Measurements from ENCODE around the gene KPNA6.

Gene KPNA6

GRCh38 chr1:32195531-32195930, 87.7 kb downstream of the KPNA6 start:
- H3K9me3 ChIP-seq (ENCODE audit: low read depth, low read length), result no peaks in the 10 kb centered on the region
- DNase-seq (ENCODE audit: low read depth, low spot score), result no peak
- no peak overlapping the region for H3K27ac ChIP-seq
- no peak for TF ChIP-seq EZH2 (IDR thresholded peaks at IDR 0.05)
- TF ChIP-seq FOXP2 (optimal IDR thresholded peaks at IDR 0.05; ENCODE audit: control extremely low read depth, extremely low read length, insufficient read depth), result no peak
- TF ChIP-seq POLR2AphosphoS5 (IDR thresholded peaks at IDR 0.05; ENCODE audit: borderline replicate concordance, low read depth, low read length), result no peak
- H3K9ac ChIP-seq (ENCODE audit: insufficient read length), result no peak overlapping the region
- peaks cover 30% of the 10 kb centered on the region; the same call in 1 of the 2 replicates for H3K36me3 ChIP-seq (ENCODE audit: insufficient read depth, low read length)
- H3K4me3 ChIP-seq, result no peak overlapping the region

GRCh38 chr1:32195972-32196823, 88.3 kb downstream of the KPNA6 start:
- Histone ChIP-seq H3K9me3 (ENCODE audit: low read depth, low read length) (no peaks in the 10 kb centered on the region), H3K36me3 (ENCODE audit: insufficient read depth, low read length) (peaks cover 26% of the 10 kb centered on the region; the same call in 1 of the 2 replicates), H3K27ac (0 out of 2 replicates have a peak overlapping the region, but pooled peaks have one; percentile 19), H3K9ac (ENCODE audit: insufficient read length) (no peak overlapping the region), H3K4me3 (no peak overlapping the region)
- TF ChIP-seq EZH2 (IDR thresholded peaks at IDR 0.05) (no peak), POLR2AphosphoS5 (IDR thresholded peaks at IDR 0.05; ENCODE audit: borderline replicate concordance, low read depth, low read length) (no peak), FOXP2 (optimal IDR thresholded peaks at IDR 0.05; ENCODE audit: control extremely low read depth, extremely low read length, insufficient read depth) (no peak)
- DNase-seq (ENCODE audit: low read depth, low spot score), result no peak

GRCh38 chr1:32197074-32197473, 89.2 kb downstream of the KPNA6 start:
- Histone ChIP-seq H3K36me3 (ENCODE audit: insufficient read depth, low read length) (peaks cover 24% of the 10 kb centered on the region; the same call in 1 of the 2 replicates), H3K9ac (ENCODE audit: insufficient read length) (no peak overlapping the region)
- no peak for DNase-seq (ENCODE audit: low read depth, low spot score)

GRCh38 chr1:32197837-32198236, 90.0 kb downstream of the KPNA6 start:
- no peaks in the 10 kb centered on the region for H3K9me3 ChIP-seq (ENCODE audit: low read depth, low read length)
- H3K36me3 ChIP-seq (ENCODE audit: insufficient read depth, low read length), result peaks cover 20% of the 10 kb centered on the region; the same call in 1 of the 2 replicates
- H3K27ac ChIP-seq, result no peak overlapping the region
- H3K9ac ChIP-seq (ENCODE audit: insufficient read length), result no peak overlapping the region
- DNase-seq (ENCODE audit: low read depth, low spot score), result no peak
- H3K4me3 ChIP-seq, result no peak overlapping the region
- TF ChIP-seq EZH2 (IDR thresholded peaks at IDR 0.05), result no peak
- TF ChIP-seq POLR2AphosphoS5 (IDR thresholded peaks at IDR 0.05; ENCODE audit: borderline replicate concordance, low read depth, low read length), result no peak
- no peak for TF ChIP-seq FOXP2 (optimal IDR thresholded peaks at IDR 0.05; ENCODE audit: control extremely low read depth, extremely low read length, insufficient read depth)

More at GRCh38 chr1:32197074-32197473, 89.2 kb downstream of the KPNA6 start:
- no peaks in the 10 kb centered on the region for H3K9me3 ChIP-seq (ENCODE audit: low read depth, low read length)
- TF ChIP-seq FOXP2 (optimal IDR thresholded peaks at IDR 0.05; ENCODE audit: control extremely low read depth, extremely low read length, insufficient read depth) (no peak), EZH2 (IDR thresholded peaks at IDR 0.05) (no peak), POLR2AphosphoS5 (IDR thresholded peaks at IDR 0.05; ENCODE audit: borderline replicate concordance, low read depth, low read length) (no peak)
- H3K4me3 ChIP-seq, result no peak overlapping the region
- no peak overlapping the region for H3K27ac ChIP-seq

GRCh38 chr1:32198237-32199042, 90.6 kb downstream of the KPNA6 start:
- no peak for TF ChIP-seq FOXP2 (optimal IDR thresholded peaks at IDR 0.05; ENCODE audit: control extremely low read depth, extremely low read length, insufficient read depth)
- TF ChIP-seq EZH2 (IDR thresholded peaks at IDR 0.05), result no peak
- TF ChIP-seq POLR2AphosphoS5 (IDR thresholded peaks at IDR 0.05; ENCODE audit: borderline replicate concordance, low read depth, low read length), result no peak
- no peak overlapping the region for H3K27ac ChIP-seq
- DNase-seq (ENCODE audit: low read depth, low spot score), result no peak
- H3K9me3 ChIP-seq (ENCODE audit: low read depth, low read length), result no peaks in the 10 kb centered on the region
- H3K36me3 ChIP-seq (ENCODE audit: insufficient read depth, low read length), result peaks cover 18% of the 10 kb centered on the region; the same call in 1 of the 2 replicates
- H3K4me3 ChIP-seq, result no peak overlapping the region
- H3K9ac ChIP-seq (ENCODE audit: insufficient read length), result no peak overlapping the region

GRCh38 chr1:32199043-32199716, 91.3 kb downstream of the KPNA6 start:
- DNase-seq (ENCODE audit: low read depth, low spot score), result no peak
- no peak for TF ChIP-seq FOXP2 (optimal IDR thresholded peaks at IDR 0.05; ENCODE audit: control extremely low read depth, extremely low read length, insufficient read depth)
- TF ChIP-seq POLR2AphosphoS5 (IDR thresholded peaks at IDR 0.05; ENCODE audit: borderline replicate concordance, low read depth, low read length), result no peak
- TF ChIP-seq EZH2 (IDR thresholded peaks at IDR 0.05), result no peak
- H3K9ac ChIP-seq (ENCODE audit: insufficient read length), result no peak overlapping the region
- no peaks in the 10 kb centered on the region for H3K9me3 ChIP-seq (ENCODE audit: low read depth, low read length)
- H3K27ac ChIP-seq, result no peak overlapping the region
- no peak overlapping the region for H3K4me3 ChIP-seq
- H3K36me3 ChIP-seq (ENCODE audit: insufficient read depth, low read length), result peaks cover 14% of the 10 kb centered on the region; the same call in 1 of the 2 replicates

GRCh38 chr1:32199717-32200072, 91.8 kb downstream of the KPNA6 start:
- Histone ChIP-seq H3K36me3 (ENCODE audit: insufficient read depth, low read length) (peaks cover 10% of the 10 kb centered on the region; the same call in 1 of the 2 replicates), H3K27ac (peak overlapping the region; percentile 79; the same call in 1 of the 2 replicates), H3K9ac (ENCODE audit: insufficient read length) (no peak overlapping the region), H3K4me3 (peak overlapping the region; percentile 96), H3K9me3 (ENCODE audit: low read depth, low read length) (no peaks in the 10 kb centered on the region)
- DNase-seq (ENCODE audit: low read depth, low spot score), result no peak
- TF ChIP-seq EZH2 (IDR thresholded peaks at IDR 0.05) (no peak), FOXP2 (optimal IDR thresholded peaks at IDR 0.05; ENCODE audit: control extremely low read depth, extremely low read length, insufficient read depth) (no peak), POLR2AphosphoS5 (IDR thresholded peaks at IDR 0.05; ENCODE audit: borderline replicate concordance, low read depth, low read length) (no peak)

All from SK-N-MC (cell line).